ENCODE results near the gene LY6G5C.

Gene LY6G5C, protein sequence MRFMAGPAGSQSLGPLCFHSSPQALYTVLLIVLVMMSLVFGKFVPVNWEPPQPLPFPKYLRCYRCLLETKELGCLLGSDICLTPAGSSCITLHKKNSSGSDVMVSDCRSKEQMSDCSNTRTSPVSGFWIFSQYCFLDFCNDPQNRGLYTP

DNA sequence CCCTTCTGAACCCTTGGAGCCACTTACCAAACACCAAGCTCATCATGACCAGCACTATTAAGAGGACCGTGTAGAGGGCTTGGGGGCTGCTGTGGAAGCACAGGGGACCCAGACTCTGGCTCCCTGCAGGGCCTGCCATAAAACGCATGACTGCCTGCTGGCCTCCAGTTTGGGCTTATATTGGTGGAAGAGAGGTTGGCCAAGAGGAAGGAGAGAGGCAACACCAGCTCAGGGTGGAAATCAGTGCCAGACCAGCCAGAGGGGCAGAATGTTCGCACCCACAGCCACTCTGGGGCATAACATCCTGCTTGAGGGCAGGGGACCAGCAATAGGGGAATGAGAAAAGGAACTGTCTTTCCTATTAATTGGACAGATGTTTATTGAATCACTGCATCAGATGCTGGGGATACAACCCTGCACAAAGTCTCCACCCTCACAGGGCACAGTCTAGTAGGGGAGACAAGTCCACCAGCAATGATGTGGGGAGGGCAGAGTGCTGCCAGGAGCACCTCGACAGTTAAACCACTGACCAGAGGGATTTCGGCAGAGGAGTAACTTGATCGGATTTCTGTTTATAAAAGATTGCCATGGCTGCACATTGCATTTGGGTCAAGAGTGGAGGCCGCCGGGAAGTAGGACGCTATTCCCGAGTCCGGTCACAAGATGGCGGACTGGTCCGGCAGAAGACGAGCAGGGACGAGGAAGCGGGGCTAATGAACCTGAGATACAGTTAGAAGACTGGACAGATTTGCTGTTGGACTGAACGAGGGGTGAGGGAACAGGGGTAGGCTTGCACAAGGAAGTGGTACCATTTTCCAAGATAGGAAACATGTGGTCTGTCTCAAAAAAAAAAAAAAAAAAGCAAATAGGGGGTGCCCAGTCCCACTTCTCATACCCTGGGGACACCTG is at the start of gene LY6G5C:
TSS of gene LY6G5C (minus strand) at position 842 of the 909 bp plus-strand sequence. CDS start at position 148, 694 bp downstream.
- peak in 1 of 2 donors; percentile 38 for DNase-seq (ENCODE audit: low read depth in 1 of 2, low spot score in 1 of 2)

DNA sequence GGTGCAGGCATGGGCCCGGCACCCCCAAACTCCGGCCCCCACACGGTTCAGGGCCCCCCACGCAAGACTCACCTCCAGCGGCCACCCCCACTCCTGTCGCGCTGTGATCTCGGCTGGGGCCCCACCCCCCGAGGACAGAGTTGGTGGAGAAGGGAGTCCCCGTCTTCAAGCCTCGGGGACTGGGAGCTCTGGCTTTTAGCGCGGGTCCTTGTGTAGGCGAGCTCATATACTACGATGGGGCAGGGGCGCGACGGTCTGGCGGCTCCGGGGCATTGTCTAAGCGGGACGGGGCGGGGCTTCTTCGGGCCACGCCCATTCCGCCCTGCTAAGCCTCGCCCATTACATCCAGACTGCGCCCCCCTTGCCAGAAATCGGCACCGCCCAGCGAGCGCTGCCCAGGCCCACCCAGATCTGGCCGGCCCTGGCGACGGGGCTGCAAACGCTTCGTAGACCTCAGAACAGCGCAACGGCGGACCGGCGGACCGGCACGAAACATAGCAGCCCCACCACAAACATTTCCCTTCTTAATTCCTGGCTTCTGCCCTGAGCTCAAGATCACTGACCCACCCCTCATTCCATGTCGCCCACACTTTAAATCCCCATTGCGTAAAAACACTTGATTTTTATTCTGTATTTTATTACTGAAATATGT is 49.2 kb upstream of the LY6G5C start:
- peak; percentile 38 to 54 for DNase-seq (ENCODE audit: low read depth in 1 of 2, low spot score in 1 of 2)

DNA sequence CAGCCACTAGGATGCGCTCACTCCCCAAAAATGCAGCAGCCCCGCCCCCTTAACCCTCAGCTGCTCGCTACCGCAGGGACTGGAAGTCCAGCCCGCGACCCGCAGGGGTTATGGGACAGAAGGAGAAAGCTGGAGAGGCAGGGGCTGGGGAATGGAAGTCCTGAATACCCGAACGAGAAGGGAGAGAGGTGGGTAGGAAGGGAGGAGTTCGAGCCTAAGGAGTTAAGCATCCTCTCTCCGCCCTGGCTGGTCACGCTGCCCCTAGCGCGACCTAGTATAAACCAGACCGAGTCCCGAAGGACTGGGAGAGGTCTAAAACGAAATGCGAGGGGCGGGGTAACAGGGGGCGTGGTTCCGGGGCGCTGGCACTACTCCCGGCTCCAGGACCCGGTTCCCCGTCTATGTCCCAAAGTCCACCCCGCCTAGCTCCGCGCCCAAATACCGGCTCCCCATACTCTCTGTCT is 48.7 kb upstream of the LY6G5C start:
- DNase-seq (ENCODE audit: low read depth in 1 of 2, low spot score in 1 of 2) = peak; percentile 59 to 61

DNA sequence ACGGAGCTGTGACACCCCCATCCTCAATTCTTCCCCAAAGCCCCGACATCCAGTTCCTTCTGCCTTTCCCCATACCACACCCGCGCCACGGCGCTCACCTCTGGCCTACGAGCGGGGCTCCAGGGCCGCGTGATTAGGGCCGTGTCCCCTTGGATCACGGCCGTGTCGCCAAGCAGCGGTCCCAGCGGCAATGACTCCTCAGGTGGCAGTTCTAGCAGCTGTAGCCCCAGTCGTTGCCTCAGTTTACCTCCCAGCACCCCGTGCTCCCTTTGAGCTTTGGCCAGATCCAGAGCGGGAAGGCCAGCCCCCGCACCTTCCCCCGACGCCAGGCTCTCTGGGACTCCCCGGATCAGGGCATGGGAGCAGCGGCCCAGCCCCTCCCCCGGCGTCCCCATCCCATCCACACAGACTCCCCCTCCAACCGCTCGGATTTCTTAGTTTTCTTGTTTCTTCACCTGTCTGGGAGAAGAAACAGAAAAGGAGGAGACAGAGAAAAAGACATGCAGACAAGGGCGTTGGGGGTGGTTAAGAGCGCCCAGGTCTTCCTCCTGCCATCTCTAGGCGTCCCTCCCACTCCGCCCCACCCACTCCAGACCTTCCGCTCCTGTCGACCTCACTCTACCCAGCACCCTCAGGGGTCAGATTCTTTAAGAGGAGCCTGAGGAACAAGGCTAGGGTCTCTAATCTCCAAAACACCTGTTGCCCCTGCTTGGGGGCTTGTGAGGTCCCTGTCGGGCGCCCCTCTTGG is 48.1 kb upstream of the LY6G5C start, which contains the start of gene DDAH2:
TSS of gene DDAH2 (minus strand) at position 533 of the 748 bp plus-strand sequence. CDS start at position 395, 138 bp downstream.
- no peak for DNase-seq (ENCODE audit: low read depth in 1 of 2, low spot score in 1 of 2)

DNA sequence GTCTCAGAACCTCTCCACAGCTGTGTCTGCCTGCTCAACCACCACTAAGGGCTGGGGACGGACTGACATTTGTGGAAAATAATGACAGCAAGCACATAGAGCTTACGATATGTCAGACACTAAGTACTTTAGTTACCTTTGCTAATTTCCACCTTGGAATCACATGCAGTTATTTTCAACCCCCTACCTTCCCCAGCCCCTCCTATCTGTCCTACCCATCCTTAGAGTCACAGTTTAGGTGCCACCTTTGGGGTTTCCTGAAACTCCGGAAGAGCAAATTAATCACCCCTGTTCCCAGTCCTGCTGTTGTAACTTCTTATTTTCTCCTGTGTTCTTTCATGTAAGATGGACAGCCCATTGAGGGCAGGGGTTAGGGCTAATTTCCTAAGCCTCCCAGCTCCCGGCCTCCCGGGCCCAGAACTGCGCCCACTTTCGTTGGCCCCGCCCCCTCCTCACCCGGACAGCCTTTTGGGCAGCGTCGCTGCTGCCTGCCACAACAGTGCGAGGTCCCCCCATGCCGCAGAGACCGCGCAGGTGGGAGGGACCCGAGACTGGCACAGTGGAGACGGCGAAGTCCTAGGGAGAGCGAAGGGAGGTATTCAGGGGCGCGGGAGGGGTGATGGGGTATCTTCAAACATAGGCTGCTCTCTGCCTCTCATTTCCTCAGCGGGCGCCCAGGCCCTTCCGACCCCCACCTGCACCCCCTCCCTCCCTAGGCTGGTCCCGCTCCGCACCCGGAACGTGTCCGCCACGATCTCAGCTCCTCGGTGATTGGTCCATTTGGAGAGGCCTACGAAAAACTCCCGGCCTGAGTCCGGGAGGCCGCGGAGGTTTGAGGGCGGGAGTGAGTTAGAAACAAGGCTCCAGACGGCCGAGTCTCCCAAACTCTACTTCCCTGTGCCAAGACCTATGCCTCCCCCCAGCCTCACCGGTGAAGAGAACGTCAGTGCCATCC is 47.1 kb upstream of the LY6G5C start:
- no peak for DNase-seq (ENCODE audit: low read depth in 1 of 2, low spot score in 1 of 2)

DNA sequence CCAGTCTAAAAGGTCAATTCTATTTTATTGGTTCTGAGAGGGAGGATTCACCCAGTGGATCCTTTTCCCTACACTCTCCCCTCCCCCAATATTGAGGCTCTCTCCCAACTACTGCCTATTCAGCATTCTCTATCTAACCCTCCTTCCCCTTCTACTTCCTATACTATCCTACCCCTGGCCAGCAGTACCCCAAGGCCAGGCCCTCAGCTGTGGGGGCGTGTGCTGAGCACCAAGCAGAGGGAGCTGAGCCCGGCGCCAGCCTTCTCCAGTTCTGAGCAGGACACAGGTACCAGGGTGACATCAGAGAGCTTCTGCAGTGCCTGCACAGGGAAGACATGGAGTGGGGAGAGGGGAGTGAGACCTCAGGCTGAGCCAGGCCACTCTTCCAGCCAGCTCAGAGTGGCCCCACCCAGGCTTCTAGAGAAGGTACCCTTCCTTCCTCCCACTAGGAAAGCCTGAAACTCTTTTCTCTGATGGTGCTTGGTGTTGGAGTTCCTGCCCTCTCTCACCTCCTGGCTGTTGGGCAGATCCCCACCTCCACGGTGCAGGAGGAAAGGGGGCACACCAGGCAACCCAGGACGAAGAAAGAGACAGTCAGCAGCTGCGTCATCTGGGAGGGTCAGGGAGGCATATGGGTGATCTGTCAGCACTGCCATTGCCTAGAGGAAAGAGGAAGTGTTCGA is 46.3 kb upstream of the LY6G5C start:
- DNase-seq (ENCODE audit: low read depth in 1 of 2, low spot score in 1 of 2) = no peak

DNA sequence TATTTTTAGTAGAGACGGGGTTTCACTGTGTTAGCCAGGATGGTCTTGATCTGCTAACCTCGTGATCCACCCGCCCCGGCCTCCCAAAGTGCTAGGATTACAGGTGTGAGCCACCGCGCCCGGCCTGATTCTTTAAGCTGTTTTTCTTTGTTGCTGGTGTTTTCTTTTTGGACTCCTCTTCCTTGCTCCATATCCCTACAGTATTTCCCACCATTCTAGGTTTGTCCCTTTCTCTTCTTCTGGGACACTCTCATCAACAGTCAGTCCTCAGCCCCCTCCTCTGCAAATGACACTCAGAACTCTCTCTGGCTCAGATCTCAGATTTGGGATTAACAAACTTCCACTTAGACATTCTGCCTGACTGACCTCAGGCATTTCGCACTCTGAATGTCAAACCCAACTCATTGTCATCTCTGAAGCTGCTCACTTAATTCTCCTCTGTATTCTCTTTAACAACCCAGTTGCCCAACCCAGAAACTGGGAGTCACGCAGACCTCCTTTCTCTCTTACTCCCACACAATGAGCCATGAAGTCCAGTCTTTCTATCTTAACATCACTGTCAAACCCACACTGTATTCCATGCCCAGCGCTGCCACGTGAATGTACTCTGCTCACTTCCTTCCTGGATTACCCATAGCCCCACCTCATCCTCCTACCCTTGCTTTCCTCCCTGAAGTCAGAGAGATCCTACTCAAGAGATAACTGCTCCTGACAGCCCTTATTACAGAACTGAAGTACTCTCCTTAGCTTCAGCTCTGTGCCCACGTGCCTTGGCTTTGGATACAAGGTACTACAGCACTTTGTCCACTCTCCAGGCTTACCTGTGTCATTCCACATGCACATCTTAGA is 44.9 kb upstream of the LY6G5C start:
- DNase-seq (ENCODE audit: low read depth in 1 of 2, low spot score in 1 of 2) = no peak

DNA sequence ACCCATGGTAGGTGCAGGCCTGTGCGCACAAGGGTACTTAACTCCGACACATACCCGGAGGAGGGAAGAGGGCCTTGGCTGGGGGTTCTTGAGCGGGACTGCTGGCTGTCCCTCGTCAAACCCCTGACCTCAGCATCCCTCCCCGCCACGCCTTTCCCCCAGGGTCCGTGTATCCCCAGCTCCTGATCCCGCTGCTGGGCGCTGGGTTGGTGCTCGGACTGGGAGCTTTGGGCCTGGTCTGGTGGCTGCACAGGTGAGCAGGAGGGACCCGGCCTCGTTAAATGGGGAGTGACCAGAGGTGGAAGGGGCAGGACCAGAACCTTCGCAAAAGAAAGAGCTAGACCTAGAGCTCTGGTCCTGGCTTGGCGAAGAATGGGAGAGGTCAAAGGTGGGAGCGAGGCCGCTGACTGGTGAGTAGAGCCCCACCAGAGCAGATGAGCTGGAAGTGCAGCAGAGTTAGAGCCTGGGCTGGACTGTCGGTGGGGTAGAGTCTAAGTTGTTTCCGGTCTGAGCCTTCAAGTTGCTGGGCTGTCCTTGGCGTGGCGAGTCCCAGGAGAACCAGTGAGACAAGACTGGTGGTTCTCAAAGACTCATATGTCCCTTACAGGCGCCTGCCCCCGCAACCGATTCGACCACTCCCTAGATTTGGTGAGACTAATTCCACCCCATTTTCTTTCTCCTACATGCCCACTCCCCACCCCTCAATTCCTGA is 43.3 kb upstream of the LY6G5C start:
- DNase-seq (ENCODE audit: low read depth in 1 of 2, low spot score in 1 of 2) = no peak

DNA sequence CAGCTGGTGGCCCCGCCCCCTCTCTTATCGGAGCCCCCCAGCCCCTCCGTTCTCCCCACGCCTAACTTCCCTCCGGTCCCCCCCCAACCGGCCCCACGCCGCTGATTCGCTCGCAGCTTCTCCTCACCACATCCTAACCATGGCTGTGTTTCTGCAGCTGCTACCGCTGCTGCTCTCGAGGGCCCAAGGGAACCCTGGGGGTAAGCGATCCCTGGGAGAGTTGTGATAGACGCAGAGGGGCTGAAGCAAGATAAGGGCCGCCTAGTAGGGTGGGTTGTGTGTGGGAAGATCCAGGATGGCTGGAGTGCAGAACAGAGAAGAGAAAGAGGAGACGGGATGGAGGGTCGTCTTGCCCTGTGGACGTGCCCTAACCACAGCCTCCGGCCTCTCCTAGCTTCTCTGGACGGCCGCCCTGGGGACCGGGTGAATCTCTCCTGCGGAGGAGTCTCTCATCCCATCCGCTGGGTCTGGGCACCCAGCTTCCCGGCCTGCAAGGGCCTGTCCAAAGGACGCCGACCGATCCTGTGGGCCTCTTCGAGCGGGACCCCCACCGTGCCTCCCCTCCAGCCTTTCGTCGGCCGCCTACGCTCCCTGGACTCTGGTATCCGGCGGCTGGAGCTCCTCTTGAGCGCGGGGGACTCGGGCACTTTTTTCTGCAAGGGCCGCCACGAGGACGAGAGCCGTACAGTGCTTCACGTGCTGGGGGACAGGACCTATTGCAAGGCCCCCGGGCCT is 42.5 kb upstream of the LY6G5C start, which contains the start of gene MPIG6B:
TSS of gene MPIG6B (plus strand) at position 129 of the 735 bp plus-strand sequence. CDS start at position 140, 11 bp downstream.
- no peak for DNase-seq (ENCODE audit: low read depth in 1 of 2, low spot score in 1 of 2)

DNA sequence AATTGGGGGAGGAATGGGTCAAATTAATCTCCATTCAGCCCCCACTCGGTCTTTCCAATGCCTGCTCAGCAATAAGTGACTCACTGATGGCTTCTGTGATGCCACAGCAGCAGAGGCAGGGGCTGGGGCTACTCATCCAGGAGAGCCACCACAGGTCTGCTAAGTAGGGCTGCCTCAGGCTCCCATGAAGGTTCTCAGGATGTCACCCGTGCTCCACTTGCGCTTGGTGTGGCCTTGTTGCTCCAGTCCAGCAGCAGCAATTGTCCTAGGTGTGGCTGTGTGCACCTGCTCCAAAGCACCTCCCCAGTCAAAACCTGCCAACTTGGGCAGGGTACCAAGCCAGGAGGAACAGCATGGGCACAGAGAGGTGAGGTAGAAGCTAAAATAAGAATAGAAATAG is 41.3 kb upstream of the LY6G5C start:
- DNase-seq (ENCODE audit: low read depth in 1 of 2, low spot score in 1 of 2) = no peak

DNA sequence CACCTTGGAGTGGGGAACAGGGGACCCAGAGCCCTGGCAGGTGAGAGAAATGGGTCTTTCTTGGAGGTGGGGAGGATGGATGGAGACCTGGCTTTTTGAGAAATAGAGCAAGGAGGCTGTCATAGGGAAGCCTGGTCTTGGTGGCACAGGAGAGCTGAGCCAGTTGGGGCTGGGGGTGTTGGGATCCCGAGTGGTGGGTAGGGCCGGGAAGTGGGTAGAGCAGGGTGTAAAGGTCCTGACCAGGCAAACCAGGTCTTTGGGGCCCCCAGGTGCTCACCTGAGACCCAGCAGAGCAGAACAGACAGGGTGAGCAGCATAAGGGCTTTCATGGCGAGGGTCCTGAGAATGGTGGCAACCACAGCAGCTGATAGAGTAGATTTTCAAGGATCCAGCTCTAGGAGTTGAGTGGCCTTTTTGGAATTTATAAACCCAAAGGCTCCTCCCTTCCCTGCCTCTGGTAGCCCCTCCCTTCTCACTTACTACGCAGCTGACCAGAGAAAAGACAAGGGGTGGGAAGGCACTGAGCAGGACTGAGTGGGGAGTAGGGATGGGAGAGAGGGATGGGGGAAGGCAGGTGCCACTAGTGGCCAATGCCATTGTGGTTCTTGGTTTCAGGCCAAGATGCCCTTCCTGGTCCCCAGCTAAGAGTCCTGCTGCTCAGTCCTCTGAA is 40.6 kb upstream of the LY6G5C start, which contains the start of gene LY6G6C:
TSS of gene LY6G6C (minus strand) at position 396 of the 670 bp plus-strand sequence. CDS start at position 329, 67 bp downstream.
- DNase-seq (ENCODE audit: low read depth in 1 of 2, low spot score in 1 of 2) = no peak

DNA sequence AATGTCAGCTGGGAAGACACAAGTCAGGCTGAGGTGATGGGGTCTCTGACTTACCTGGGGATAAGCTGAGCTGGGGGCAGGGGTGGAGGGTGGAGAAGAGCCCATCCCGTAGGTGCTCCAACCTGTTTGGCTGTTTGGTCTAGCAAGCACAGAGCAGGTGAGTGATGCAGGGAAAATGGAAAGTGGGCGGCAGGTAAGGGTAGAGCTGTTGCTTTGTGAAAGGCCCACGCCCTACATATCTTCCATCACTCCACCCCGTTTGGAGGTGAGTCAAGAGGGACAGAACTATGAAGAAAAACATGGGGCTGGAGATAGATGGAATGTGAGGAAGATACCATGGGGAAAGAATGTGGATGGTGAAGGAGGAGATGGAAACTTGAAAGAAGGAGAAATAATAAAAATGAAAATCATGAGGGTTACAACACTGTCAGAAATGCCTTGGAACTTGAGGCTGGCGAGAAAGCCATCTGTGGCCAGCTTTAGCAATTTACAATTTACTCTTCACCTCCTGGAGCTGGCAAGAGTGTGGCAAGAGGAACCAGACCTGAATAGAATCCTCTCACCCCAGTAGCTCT is 39.4 kb upstream of the LY6G5C start:
- no peak for DNase-seq (ENCODE audit: low read depth in 1 of 2, low spot score in 1 of 2)

DNA sequence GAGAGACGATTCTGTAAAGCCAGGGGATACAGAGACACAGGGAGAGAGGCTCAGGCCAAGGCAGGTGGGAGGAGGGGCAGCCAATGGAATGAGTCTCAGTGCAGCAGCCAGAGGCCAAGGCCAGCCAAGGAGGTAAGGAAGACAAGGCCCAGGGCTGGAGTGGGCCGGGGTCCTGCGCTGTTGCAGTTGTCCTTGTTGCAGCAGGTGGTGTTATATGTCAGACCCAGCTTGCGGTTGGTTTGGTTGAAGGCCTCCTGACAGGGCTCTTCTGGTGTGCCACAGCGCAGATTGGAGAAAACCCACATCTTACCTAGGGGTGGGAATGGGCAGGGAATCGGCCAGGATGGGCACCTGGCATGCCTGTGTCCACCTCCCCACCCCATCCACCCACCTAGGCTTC is 38.1 kb upstream of the LY6G5C start:
- DNase-seq (ENCODE audit: low read depth in 1 of 2, low spot score in 1 of 2) = no peak

DNA sequence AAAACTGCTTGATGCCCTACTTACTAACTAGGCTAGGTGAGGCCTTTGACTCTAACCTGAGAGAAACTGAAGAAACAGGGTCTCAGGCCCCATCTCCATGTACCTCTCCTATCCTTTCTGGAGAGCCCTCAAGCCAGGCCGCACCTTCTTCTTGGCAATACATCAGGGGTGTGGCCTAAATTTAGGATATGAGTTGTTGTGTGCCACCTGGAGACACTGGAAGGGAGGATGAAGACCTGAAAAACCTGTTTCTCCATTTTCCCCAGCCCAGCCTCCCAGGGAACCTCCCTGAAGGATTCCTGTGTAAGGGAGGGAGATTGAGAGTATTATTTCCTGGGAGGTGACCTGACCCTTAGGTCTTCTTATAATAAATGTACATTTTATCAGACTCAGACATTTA is 37.4 kb upstream of the LY6G5C start:
- no peak for DNase-seq (ENCODE audit: low read depth in 1 of 2, low spot score in 1 of 2)

DNA sequence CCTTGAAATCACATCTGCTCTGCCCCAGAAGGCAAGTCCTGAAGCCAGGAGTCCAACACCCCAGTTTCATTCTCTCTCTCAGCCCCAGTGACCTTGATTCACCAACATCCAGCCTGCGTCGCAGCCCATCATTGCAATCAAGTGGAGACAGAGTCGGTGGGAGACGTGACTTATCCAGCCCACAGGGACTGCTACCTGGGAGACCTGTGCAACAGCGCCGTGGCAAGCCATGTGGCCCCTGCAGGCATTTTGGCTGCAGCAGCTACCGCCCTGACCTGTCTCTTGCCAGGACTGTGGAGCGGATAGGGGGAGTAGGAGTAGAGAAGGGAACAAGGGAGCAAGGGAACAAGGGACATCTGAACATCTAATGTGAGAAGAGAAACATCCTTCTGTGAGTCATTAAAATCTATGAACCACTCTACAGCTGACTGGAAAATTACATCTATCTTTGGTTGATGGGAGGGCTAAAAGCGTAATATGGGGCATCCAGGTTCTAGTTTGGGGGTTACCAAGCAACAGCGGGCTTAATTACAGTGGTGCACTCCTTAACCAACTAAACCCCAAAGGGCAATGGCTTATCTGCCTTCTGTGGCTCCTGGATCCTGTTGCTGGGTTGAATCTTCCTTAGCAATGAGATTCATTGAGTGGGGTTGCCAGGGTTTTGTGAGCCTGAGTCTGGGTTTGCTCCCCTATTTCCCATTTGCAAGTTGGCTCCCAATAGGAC is 36.8 kb upstream of the LY6G5C start:
- no peak for DNase-seq (ENCODE audit: low read depth in 1 of 2, low spot score in 1 of 2)

All from stimulated activated CD4-positive, alpha-beta T cell treated with anti-CD3 and anti-CD28 coated beads, Interleukin-15, amount 100 ng/mL, for 1 hour (primary cell).